ENCODE measurements around the gene PSME3. TPM values are rescaled to one million over a fixed set of nuclear protein-coding genes. Genes with fewer than 3 reads are reported as not detected.

The PSME3 gene
- total and polyA plus RNA-seq, 2 of the 13 experiments (the other 11 are each of a cell fraction or from before 2014, with no cell fraction given): 66.3 to 135 TPM

GRCh38 chr17:42830971-42831370 lies 2.2 kb upstream of the PSME3 start:
- in situ Hi-C loops (cut with HindIII; ENCODE audit: extremely low pct_ligation_motif_present, low pct_unique_long_range_greater_than_20kb): no loop called here
- Histone ChIP-seq H2AFZ (ENCODE audit: low read length) (no peak overlapping the region), H3K9me3 (ENCODE audit: low read length) (no peaks in the 10 kb centered on the region), H3K79me2 (ENCODE audit: insufficient read depth, low read length) (peaks cover 34% of the 10 kb centered on the region), H3K4me1 (ENCODE audit: insufficient read depth, low read length) (peaks cover 51% of the 10 kb centered on the region), H3K36me3 (replicated peaks in 1 of 2; ENCODE audit: control insufficient read depth in 1 of 2, insufficient read depth in 2 of 2, low read length in 2 of 2) (peaks cover 2 to 8% of the 10 kb centered on the region in 2 experiments; a peak in 4 of 5 replicates), H3K4me3 (replicated peaks in 1 of 3; ENCODE audit: insufficient read depth in 1 of 3, low read depth in 2 of 3, low read length in 3 of 3) (no peak overlapping the region), H4K20me1 (ENCODE audit: insufficient read depth, low read length) (no peaks in the 10 kb centered on the region), H3K4me2 (ENCODE audit: low read depth, low read length) (no peak overlapping the region), H3K27me3 (ENCODE audit: control insufficient read depth in 1 of 2, insufficient read depth in 2 of 2, low read length in 2 of 2) (no peaks in the 10 kb centered on the region; a peak in 1 of 5 replicates), H3K9ac (ENCODE audit: insufficient read depth, low read depth, low read length) (no peak overlapping the region), H3K27ac (ENCODE audit: extremely low read length, insufficient read depth, low read length) (no peak overlapping the region)
- no peak for TF ChIP-seq MED8 (CRISPR knock-in tag; IDR thresholded peaks at IDR 0.05; ENCODE audit: insufficient replicate concordance)
- TF ChIP-seq BCL3 (CRISPR knock-in tag; IDR thresholded peaks at IDR 0.05): no peak
- no peak for TF ChIP-seq CEBPB (IDR thresholded peaks at IDR 0.05; ENCODE audit: borderline replicate concordance, low read depth, low read length)
- TF ChIP-seq ZNF672 (CRISPR knock-in tag; IDR thresholded peaks at IDR 0.05): no peak
- TF ChIP-seq KLF9 (CRISPR knock-in tag; IDR thresholded peaks at IDR 0.05; ENCODE audit: low read depth): no peak
- no peak for TF ChIP-seq HCFC1 (IDR thresholded peaks at IDR 0.05; ENCODE audit: low read depth, low read length)
- TF ChIP-seq WIZ (CRISPR knock-in tag; IDR thresholded peaks at IDR 0.05): no peak
- TF ChIP-seq HIC2 (CRISPR knock-in tag; IDR thresholded peaks at IDR 0.05; ENCODE audit: low read depth): no peak
- no peak for TF ChIP-seq ZNF883 (CRISPR knock-in tag; IDR thresholded peaks at IDR 0.05; ENCODE audit: not compliant biosample characterization)
- TF ChIP-seq ZBTB8A (CRISPR knock-in tag; IDR thresholded peaks at IDR 0.05; ENCODE audit: borderline replicate concordance, low read depth): no peak
- no peak for TF ChIP-seq PHF20 (CRISPR knock-in tag; IDR thresholded peaks at IDR 0.05)
- TF ChIP-seq FOXC1 (CRISPR knock-in tag; IDR thresholded peaks at IDR 0.05; ENCODE audit: borderline replicate concordance): no peak
- TF ChIP-seq CREBL2 (CRISPR knock-in tag; IDR thresholded peaks at IDR 0.05; ENCODE audit: borderline replicate concordance): no peak
- TF ChIP-seq SAFB2 (CRISPR knock-in tag; IDR thresholded peaks at IDR 0.05; ENCODE audit: borderline replicate concordance, low read depth): no peak
- no peak for TF ChIP-seq ATF7-NPFF (CRISPR knock-in tag; IDR thresholded peaks at IDR 0.05; ENCODE audit: low read depth)
- TF ChIP-seq SIX1 (CRISPR knock-in tag; IDR thresholded peaks at IDR 0.05; ENCODE audit: borderline replicate concordance): no peak
- TF ChIP-seq SNAI1 (CRISPR knock-in tag; IDR thresholded peaks at IDR 0.05; ENCODE audit: borderline replicate concordance): no peak
- no peak for TF ChIP-seq ZNF780A (CRISPR knock-in tag; IDR thresholded peaks at IDR 0.05)
- ChIA-PET POLR2A (interaction anchor here (0.6 to 5.9 kb wide), 3 partner anchors 7 to 24 kb away, joined by 3 to 73 read pairs (median 8); partner anchors contain the start of gene BECN1), CTCF (ENCODE audit: low intra/inter-chr PET ratio, low total read pairs) (no interaction called here)
- ATAC-seq (no peak), FAIRE-seq (no peak), DNase-seq (ENCODE audit: low spot score) (no peak)
- no TSS peak for BruUV-seq (replicated peaks)
- intact Hi-C loops (cut with micrococcal nuclease; ENCODE audit: unreplicated experiment): loop anchor here (5.0 kb wide), 1 partner anchor 166 kb away; the partner anchor contains the start of gene RPL27

Measured in HepG2 (cell line).